Measurements from ENCODE around the gene DOCK10. TPM values are rescaled to one million over a fixed set of nuclear protein-coding genes. Genes with fewer than 3 reads are reported as not detected.

DOCK10 gene
- total and polyA plus RNA-seq, 9 of the 15 experiments (the other 6 are each of a cell fraction or from before 2014, with no cell fraction given), result 0.01 to 0.87 (median 0.18) TPM

DNA sequence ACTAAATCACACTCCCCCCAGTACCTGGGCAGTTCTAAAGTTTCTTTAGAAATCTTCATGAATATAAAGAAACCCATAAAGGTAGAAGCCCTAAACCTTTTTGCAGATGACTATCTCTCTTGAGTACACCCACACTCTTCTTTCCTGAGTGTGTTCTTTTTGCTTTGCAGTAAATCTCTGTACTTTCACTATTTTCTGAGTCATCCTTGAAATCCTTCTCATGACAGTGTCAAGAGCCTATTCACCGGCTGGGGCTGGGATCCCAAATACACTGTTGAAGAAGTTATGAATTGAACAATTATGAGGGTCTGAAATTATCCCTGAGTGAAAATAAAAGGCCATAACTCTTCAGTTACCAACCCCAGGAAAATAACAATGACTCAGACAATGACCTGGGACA, 192.2 kb downstream of the DOCK10 start:
- no TSS peak for BruUV-seq (replicated peaks)
- Histone ChIP-seq H3K79me2 (ENCODE audit: control insufficient read depth, insufficient read depth, low read length) (no peaks in the 10 kb centered on the region), H3K36me3 (ENCODE audit: control insufficient read depth, insufficient read depth, low read length) (no peaks in the 10 kb centered on the region), H3K4me3 (no peak overlapping the region), H3K27me3 (ENCODE audit: control insufficient read depth in 2 of 2, insufficient read depth in 2 of 2, low read length in 2 of 2) (no peaks in the 10 kb centered on the region), H3K4me1 (replicated peaks in 1 of 2; ENCODE audit: control insufficient read depth in 2 of 2, insufficient read depth in 2 of 2, low read length in 2 of 2) (no peaks in the 10 kb centered on the region), H3K4me2 (ENCODE audit: insufficient read depth, low read length) (no peak overlapping the region), H3K9me1 (ENCODE audit: control insufficient read depth, insufficient read depth, low read length) (no peaks in the 10 kb centered on the region), H4K20me1 (replicated peaks; ENCODE audit: control insufficient read depth, insufficient read depth, low read length) (no peaks in the 10 kb centered on the region), H2AFZ (ENCODE audit: low read depth, low read length) (no peak overlapping the region), H3K27ac (ENCODE audit: extremely low read depth, low read depth, low read length) (no peak overlapping the region), H3K9me3 (replicated peaks; ENCODE audit: control insufficient read depth, insufficient read depth, low read depth, low read length) (no peaks in the 10 kb centered on the region), H3K9ac (ENCODE audit: insufficient read depth in 1 of 2, low read depth in 2 of 2, low read length in 2 of 2) (no peak overlapping the region)
- in situ Hi-C loops (cut with MboI) (no loop called here), intact Hi-C loops (cut with micrococcal nuclease) (no loop called here)
- WGBS (ENCODE audit: insufficient coverage, low coverage, missing lambda C conversion rate), result 0% methylated on average over 1 of the region's 1 CpG
- ChIA-PET CTCF (ENCODE audit: low intra/inter-chr PET ratio) (no interaction called here), POLR2A (no interaction called here)
- ATAC-seq (no peak), FAIRE-seq (no peak), DNase-seq (ENCODE audit: extremely low read depth in 1 of 4, low spot score in 3 of 4) (no peak)
- no peak for TF ChIP-seq ZNF79 (CRISPR knock-in tag; IDR thresholded peaks at IDR 0.05; ENCODE audit: low read depth)
- no peak for TF ChIP-seq U2AF2 (optimal IDR thresholded peaks at IDR 0.05; ENCODE audit: low read depth, low read length)
- TF ChIP-seq, protein P1, sequence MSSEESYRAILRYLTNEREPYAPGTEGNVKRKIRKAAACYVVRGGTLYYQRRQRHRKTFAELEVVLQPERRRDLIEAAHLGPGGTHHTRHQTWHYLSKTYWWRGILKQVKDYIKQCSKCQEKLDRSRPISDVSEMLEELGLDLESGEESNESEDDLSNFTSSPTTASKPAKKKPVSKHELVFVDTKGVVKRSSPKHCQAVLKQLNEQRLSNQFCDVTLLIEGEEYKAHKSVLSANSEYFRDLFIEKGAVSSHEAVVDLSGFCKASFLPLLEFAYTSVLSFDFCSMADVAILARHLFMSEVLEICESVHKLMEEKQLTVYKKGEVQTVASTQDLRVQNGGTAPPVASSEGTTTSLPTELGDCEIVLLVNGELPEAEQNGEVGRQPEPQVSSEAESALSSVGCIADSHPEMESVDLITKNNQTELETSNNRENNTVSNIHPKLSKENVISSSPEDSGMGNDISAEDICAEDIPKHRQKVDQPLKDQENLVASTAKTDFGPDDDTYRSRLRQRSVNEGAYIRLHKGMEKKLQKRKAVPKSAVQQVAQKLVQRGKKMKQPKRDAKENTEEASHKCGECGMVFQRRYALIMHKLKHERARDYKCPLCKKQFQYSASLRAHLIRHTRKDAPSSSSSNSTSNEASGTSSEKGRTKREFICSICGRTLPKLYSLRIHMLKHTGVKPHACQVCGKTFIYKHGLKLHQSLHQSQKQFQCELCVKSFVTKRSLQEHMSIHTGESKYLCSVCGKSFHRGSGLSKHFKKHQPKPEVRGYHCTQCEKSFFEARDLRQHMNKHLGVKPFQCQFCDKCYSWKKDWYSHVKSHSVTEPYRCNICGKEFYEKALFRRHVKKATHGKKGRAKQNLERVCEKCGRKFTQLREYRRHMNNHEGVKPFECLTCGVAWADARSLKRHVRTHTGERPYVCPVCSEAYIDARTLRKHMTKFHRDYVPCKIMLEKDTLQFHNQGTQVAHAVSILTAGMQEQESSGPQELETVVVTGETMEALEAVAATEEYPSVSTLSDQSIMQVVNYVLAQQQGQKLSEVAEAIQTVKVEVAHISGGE (CRISPR knock-in tag; IDR thresholded peaks at IDR 0.05), result no peak
- TF ChIP-seq FOXO4 (CRISPR knock-in tag; IDR thresholded peaks at IDR 0.05), result no peak
- TF ChIP-seq SMARCE1 (IDR thresholded peaks at IDR 0.05), result no peak
- no peak for TF ChIP-seq GATA2 (CRISPR knock-in tag; IDR thresholded peaks at IDR 0.05)
- TF ChIP-seq BRD4 (IDR thresholded peaks at IDR 0.05), result no peak
- no peak for TF ChIP-seq NFXL1 (CRISPR knock-in tag; IDR thresholded peaks at IDR 0.05)
- TF ChIP-seq C11orf30 (IDR thresholded peaks at IDR 0.05; ENCODE audit: low read depth), result no peak
- no peak for TF ChIP-seq ARNT (IDR thresholded peaks at IDR 0.05)
- TF ChIP-seq GTF2E2 (tag; IDR thresholded peaks at IDR 0.05), result no peak
- no peak for TF ChIP-seq CHD4 (IDR thresholded peaks at IDR 0.05; ENCODE audit: insufficient read depth, insufficient replicate concordance, low read depth, low read length, poor library complexity, severe bottlenecking)
- TF ChIP-seq RBM22 (IDR thresholded peaks at IDR 0.05; ENCODE audit: low read depth, low read length, poor library complexity, severe bottlenecking), result no peak
- no peak for TF ChIP-seq BCOR (IDR thresholded peaks at IDR 0.05)
- no peak for TF ChIP-seq HNRNPH1 (optimal IDR thresholded peaks at IDR 0.05; ENCODE audit: low read depth, low read length)

Data from K562 (cell line).